Left hindlimb (tissue), 1 donor: ENCODE measurements around the gene NTHL1.
"Not testable (repeated sequence)": the region's sequence is repeated elsewhere in the genome, so short reads cannot be mapped to it uniquely, and the experiment has no call there.

Experiments
- DNase-seq: peaks from one replicate; pipeline ENCODE4 v3.0.0-alpha.2; 2018

Gene NTHL1

DNA sequence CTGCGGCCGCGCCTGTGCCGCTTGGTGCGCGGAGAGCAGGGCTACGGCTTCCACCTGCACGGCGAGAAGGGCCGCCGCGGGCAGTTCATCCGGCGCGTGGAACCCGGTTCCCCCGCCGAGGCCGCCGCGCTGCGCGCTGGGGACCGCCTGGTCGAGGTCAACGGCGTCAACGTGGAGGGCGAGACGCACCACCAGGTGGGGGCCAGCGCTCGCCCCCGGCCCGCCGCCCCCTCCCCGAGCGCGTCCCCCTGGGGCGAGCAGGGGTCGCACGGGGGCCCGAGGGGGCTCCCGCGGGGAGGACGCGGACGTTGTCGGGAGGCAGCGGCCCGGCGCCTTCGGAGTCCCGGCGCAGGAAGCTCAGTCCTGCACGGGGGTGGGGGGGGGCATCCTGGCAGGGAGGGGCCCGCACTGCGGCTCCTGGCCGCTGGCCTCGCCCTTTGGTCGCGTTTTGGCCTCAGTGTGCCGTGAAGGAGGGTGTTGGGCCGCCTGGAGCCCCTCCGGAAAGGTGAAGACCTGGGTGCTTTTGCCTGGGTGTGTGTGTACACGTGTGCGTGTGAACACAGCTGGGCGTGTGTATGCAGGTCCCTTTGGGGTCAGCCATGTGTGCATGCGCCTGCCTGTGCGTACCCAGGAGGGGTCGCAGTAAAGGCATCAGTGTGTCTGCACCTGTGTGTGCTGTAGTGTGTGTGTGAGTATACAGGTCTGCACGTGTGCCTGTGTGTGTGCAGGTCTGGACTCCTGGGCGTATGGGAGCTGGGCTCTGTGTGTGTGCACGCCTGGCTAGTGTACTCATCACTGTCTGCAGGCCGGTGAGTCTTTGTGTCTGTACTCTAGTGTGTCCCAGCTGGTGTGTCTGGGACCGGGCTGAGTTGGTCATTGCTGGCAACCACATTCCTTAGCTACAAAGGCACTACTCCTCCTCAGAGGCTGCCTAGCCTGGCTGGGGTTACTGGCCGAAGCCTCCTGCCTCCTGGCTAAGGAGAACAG is 20.3 kb downstream of the NTHL1 start:
- DNase-seq = peak; percentile 46

DNA sequence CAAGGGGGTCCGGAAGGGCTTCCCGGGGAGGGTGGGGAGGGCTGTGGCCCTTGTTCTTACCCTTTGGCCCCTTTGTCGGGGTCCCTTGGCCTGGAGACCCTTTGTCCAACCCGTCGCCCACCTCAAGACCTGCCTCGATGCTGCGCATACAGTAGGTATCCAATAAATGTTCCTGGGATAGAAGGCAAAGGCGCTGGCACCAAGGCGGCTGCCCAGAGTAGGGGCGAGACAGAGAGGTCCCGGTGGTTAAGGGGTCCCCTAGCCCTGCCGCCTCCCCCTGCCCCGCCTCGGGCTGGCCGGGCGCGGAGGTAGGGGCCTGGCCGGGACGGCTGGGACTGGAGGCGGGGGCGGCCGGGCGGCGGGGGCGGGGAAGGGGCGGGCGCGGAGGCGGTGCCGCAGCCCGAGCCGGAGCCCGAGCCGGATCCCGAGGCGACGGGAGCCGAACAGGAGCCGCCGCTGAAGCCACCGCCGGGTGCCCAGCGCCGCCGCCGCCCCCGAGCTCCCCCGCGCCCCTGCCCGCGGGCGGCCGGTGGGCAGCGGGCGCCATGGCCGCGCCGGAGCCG is 21.1 kb downstream of the NTHL1 start, which contains the start of gene NHERF2:
TSS of gene NHERF2 (plus strand) at position 442 of the 563 bp plus-strand sequence. CDS start at position 546, 104 bp downstream.
- DNase-seq = peak; percentile 59

DNA sequence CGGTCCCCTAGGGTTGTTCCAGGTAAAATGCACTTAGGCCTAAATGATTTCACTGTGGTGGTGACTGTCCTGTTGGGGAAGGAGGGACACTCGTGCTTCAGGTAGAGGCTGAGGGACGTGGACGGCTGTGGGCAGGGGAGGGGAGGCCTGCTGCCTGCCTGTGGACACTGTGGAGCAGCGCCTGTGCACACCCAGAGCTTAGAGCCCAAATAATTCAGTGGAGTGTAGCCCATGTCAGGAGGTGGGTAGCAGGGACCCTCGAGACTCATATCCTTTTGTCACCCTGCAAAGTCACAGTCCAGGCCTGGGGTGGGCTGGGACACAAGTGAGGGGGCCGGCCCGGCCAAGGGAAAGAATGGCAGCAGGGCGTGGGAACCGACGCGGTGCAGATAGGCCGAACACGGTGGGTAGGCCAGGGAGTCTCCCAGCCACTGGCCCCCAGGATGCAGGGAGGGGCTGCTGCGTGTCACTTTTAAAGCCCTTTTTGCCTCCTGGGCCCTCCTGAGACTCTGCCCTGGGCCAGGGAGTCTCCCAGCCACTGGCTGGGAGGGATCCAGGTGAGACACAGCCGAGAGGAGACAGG is 21.7 kb downstream of the NTHL1 start:
- no peak for DNase-seq

DNA sequence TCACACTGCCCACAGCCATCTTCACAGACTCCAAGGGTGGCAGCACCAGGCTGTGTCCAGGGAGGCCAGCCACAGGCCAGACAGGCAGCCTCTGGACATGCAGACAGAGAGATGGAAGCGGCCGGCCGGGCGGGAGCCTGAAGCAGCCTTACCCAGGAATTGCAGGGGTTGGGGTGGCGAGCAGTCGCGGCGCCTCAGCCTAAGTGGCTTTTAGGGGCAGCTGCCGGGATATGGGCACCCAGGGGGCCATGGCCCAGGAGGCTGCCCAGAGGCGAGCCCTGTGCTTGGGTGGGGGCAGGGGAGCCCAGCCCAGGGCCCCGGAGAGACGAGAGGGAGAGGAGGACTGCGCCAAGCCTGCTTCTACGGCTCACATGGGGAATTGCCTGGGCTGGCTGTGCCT is 22.4 kb downstream of the NTHL1 start:
- peak; percentile 34 for DNase-seq

DNA sequence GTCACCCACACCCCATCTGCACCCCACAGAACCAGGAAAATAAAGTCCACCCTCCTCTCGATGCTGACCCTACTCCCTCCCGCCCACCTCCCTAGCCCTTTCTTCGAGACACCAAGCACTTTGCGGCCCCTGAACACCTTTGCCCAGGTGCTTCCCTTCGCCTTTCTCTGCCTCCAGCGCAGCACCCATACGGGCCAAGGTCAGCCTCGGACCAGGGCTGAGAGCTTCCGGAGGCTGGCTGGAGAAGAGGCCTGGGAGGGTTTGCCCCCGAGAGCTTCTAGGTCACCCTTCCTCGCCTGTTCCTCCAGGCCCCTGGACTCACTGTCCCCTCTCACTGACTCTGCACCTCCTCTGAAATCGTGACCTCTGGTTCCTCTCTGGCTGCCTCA is 23.6 kb downstream of the NTHL1 start:
- no peak for DNase-seq

DNA sequence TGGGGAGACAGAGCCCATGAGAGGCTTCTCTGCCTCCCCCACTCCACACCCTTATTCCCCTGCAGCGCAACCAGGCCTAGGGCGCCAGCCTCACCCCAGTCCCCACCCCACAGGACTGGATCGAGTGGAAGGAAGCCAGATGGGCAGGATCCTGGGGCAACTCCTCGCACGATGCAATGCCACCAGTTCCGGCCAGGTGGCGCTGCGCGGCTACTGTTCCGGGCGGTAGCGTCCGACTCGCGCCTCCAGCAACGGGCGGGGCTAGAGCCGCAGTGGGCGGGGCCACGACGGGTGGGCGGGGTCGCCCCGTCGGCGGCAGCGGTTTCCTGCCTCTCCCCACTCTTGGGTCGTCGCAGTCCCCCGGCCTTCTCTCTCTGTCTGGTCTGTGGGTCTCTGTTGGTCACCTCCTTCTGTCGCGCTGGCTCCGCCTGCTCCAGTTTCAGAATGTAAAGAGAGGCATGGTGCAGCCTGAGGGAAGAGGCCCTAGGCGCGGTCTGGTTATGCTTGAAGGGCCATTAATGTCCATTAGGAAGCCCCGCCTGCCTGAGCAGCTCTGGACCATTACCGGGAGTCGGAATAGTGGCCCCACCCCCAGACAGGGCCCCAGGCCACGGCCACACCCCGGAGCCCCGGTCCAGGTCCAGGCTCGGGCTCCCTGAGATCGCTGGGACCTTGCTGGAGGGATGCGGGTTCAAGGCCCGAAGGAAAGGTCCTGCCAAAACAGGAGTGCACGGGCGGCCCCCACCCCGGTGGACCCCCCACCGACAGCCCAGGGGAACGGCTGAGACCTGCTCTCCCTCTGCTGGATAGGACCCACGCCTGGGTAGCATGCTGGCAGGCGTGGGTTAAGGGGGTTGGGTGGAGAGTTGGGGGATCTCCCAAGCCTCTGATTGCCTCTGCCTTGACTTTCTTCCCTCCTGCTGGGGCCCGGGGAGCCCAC is 24.3 kb downstream of the NTHL1 start:
- DNase-seq = peak; percentile 94

DNA sequence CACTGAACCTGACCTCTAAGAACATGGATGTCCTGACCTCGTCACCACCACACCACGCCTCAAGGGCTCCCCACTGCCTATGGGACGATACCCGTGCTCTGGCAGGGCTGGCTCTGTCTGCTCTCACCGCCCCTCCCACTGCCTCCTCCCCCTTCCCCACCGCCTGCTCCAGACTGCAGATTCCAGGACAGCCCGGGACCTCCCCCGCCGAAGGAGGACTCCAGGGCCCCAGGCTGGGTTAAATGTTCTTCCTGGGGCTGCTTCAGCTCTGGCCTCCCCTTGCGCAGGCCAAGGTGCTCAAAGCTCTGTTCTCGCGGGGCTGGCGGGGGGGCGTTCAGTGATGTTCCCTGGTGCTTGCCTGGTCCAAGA is 24.9 kb downstream of the NTHL1 start:
- no peak for DNase-seq

DNA sequence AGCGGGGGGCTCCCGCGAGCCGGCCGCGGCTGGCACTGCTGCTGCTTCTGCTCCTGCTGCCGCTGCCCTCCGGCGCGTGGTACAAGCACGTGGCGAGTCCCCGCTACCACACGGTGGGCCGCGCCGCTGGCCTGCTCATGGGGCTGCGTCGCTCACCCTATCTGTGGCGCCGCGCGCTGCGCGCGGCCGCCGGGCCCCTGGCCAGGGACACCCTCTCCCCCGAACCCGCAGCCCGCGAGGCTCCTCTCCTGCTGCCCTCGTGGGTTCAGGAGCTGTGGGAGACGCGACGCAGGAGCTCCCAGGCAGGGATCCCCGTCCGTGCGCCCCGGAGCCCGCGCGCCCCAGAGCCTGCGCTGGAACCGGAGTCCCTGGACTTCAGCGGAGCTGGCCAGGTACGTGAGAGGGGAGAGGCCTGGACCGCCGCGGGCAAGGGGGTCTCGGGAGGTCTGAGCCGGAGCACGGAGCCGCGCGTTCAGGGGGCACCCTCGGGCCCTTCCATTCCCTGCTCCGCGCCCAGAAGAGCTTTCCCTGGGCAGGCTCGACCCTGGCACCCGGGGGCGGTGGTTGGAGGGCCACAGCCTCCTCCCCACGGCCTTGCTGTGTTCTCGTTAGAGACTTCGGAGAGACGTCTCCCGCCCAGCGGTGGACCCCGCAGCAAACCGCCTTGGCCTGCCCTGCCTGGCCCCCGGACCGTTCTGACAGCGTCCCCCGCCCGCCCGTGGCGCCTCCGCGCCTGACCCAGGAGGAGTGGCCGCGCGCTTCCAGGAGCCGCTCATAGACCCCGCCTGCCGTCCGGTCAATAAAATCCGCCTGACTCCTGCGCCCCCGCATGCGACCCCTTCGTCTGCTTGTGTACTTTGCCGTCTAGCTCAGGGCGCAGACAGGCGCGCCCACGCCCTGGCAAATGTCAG is 27.5 kb downstream of the NTHL1 start:
- no peak for DNase-seq

DNA sequence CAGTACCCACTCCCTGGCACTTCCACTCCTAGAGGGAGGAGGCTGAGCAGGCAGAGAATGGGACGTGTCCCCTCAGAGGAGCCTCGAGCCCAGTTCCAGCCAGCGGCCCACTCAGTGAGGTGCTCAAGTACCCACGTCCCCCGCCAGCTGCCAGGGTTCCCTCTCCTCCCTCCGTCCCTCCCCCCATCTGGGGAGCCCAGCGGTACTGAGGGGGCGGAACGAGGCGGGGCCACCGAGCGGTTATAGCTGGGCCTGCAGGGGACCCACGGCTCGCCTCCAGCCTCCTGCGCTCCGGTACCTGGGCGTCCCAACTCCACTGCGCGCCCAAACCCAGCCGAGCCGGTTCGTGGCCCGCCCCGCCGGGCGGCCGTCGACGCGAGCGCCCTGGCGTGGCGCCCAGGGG is 28.1 kb downstream of the NTHL1 start, which contains the start of gene NPW:
TSS of gene NPW (plus strand) at position 268 of the 403 bp plus-strand sequence.
- no peak for DNase-seq

DNA sequence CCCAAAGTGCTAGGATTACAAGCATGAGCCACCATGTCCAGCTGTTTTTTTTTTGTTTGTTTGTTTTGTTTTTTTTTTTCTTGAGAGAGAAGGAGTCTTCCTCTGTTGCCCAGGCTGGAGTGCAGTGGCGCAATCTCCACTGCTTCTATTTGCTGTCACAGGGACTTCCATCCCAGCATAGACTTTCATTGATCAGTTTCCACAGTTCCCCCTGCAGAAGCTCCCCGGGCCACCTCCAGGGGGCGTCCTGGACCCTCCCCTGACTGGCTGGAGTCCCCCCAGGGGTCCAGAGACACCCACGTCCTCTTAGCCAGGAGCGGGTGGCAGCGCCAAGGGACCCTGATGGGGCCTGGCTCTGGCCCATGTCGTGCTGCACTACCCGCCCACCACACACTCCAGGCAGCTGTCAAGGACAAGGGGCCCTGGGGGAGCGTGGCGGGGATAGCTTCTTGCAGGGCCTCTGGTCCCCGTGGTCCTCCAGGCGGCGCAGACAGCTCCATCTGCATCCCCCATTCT is 31.2 kb downstream of the NTHL1 start:
- DNase-seq = no peak

DNA sequence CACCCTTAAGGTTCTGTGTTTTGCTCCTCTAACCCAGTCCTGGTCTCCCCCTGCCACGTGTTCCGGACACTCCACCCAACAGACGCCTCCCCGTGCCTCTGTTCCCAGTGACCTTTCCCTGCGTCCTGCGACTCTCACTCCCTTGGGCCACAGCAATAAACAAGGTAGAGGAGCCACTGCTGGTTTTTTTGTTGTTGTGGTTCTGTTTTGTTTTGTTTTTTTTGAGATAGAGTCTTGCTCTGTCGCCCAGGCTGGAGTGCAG is 31.8 kb downstream of the NTHL1 start:
- no peak for DNase-seq

DNA sequence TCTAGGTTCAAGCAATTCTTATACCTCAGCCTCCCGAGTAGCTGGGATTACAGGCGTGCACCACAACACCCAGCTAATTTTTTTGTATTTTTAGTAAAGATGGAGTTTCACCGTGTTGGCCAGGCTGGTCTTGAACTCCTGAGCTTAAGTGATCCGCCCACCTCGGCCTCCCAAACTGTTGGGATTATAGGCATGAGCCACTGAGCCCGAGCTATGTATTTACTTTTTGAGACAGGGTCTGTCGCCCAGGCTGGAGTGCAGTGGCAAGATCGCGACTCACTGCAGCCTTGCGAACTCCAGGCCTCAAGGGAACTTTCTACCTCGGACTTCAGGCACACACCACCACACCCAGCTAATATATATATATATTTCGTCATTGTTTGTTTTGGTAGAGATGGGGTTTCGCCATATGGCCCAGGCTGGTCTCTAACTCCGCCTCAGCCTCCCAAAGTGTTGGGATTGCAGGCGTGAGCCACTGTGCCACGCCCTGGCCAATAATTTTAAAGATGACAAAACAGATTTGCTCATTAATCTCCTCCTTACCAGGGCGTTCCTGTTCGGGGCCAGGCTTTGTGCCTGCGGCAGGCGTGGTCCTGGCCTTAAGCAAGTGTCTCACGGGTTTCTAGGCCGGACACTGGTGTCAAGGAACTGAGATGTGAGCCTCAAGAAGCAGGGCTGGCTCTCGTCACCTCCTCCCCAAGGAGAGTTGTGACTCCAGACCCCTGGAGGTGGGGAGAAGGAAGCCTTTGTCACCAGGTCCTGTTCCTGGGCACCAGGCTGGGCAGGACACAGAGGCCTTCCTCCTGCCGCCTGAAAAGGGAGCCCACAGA is 32.3 kb downstream of the NTHL1 start:
- no peak for DNase-seq

DNA sequence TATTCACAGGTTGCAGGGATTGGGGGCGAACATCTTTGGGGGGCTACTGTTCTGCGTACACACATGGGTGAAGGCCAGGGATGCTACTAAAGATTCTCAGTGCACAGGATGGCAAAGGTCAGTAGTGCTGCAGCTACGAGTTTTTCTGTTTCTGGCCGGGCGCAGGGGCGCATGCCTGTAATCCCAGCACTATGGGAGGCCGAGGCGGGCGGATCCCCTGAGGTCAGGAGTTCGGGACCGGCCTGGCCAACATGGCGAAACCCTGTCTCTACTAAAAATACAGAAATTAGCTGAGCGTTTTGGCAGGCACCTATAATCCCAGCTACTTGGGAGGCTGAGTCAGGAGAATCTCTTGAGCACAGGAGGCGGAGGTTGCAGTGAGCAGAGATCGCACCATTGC is 34.1 kb downstream of the NTHL1 start:
- no peak for DNase-seq

DNA sequence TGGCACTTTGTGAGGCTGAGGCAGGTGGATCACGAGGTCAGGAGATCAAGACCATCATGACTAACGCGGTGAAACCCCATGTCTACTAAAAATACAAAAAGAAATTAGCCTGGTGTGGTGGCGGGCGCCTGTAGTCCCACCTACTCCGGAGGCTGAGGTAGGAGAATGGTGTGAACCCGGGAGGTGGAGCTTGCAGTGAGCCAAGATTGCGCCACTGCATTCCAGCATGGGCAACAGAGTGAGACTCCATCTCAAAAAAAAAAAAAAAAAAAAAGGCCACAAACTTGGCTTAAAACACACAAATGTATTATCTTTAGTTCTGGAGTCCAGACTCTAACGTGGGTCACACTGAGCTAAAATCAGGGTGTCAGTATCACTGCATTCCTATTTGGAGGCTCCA is 35.9 kb downstream of the NTHL1 start:
- not testable (repeated sequence) for DNase-seq

DNA sequence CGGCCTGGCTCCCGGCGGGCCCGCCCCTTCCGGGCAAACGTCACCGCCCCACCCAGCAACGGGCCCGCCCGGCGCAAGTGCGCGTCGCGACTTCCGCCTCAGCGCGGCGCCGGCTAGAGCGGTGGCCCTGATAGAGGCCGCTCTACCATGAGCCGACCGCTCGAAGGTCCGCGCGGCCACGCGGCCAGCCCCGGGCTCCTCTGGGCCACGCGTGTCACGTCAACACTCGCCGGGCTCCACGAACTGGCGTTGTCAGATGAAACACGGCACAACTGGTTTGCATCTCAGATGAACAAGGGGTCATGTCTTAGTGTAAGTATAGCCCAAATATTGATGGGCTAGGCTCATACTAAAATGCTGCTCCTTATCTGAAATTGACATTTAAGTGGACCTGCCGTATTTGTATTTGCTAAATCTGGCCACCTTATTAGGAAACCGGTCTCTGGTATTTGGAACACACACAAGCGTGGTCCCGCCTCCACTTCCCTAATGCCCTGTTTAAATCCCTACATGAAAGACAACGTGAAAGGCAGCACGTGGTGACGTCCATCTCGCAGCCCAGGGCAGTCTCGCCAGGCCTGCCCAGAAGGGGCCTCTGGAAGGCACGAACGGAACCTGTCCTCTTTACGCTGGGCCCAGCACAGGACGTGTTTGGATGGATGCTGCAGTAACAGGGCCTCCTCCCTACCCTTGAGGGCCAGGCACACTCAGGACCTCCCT is 37.7 kb downstream of the NTHL1 start, which contains the start of gene ZNF598:
TSS of gene ZNF598 (minus strand) at position 31 of the 720 bp plus-strand sequence.
- peak; percentile 89 for DNase-seq

DNA sequence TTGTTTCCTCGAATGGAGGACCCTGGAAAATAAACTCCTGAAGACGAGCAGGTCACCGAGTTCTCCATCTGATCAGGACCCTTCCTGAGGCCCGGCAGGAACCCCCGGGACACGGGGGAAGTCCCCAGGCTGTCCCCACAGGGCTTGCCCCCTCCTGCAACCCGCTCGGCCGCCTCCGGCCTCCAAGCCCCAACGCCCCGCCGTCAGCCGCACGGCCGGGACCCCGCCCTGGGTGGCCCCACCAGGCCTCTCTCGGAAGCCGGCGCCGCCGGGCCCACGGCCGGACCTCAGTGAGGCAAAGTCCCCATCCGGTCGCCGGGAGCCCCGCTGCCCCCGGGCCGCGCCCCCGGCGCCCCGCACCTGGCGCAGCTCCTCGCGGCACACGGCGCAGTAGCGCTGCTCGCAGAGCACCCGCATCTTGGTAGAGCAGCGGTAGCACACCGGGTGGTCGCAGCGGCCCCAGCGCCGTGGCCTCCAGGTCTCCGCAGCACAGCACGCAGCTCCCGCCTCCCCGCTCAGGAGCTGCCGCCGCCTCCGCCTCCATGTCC is 38.4 kb downstream of the NTHL1 start:
- DNase-seq = no peak

DNA sequence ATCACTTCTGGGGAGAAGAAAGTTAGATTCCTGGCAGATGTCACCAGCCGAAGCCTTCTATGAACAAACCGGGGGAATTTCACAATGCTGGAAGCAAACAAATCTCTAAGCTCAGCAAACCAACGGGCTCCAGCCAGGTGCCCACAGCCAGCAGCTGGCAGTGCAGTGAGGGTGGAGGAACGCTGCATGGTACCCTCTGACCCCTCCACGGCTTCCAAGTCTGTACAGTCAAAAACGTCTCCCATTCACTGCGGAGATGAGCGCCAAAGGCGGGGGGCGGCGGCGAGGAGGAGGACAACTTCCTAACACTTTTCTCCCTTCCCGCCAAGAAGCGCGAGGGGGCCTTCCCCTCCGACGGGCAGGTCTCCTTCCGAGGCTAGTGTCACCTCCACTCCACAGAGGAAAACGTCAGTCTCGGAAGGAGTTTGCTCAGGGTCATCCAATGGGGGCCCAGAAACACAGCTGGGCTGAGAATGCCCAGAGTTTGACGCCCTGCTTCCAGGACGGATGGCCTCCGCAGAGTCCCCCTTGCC is 38.9 kb downstream of the NTHL1 start:
- DNase-seq = no peak

DNA sequence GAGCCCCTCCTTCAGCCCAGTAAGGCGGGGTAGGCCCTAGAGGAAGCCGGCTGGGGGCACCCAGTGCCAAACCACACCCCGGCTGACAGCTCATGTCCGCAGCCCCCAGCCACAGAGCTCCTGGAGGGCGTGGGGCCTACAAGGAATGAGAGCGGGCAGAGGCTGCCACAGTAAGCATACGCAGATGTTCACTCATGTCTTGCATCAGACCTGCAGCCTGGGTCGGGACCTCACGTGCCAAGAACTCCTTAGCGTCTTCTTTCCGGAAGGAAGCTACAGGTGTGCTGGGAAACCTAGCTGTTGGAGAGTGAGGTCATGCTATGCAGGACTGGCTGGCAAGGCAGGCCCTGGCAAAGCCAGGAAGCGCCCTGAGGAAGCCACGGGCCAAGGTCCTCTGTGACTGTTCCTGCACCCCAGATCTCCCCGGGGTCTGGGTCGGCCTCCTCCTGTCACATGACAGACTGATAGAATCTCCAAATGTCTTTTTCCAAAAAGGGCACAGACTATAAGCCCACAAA is 39.6 kb downstream of the NTHL1 start:
- no peak for DNase-seq
